ENCODE data around the gene RAI1.

DNA sequence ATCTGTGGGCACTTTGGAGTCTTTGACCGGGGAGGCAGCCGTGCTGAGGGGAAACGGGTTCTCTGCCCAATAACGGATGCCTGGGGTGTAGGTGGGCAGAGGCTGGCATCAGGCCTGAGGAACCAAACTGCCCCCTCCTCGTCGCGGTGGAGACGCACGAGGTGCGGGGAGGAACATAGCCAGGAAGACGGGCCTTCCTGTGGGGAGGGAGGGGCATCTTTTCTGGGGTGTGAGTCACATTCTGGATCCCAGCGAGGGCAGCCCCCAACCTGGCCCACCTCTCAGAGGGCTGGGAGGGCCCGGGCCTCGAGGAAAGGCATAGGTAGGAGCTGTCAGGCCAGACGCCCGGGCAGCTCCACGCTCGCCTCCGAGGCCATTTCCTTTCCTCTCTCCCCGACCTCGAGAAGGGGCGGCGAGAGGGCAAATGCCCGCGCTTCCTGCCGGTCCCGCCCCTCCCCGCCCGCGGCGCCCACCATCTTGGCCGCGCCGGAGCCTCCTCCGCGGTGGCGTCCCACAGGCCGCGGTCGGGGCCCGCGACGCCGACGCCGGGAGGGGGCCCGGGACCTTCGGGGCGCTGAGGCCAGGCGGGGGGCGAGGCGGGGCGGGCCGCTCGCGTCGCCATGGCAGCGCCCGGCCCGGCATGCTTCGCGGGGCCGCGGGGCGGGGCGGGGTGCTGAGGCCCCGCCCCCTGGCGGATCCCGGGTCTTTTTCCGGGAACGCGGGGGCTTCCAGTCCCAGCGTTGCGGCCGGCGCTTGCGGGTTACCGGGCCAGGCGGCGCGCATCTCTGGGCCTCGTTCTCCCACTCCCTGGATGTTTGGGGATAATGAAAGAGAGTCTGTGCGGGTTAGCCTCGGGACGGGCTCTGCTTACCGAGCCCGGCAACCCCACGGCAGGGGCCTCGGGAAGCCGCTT, 13.2 kb downstream of the RAI1 start:
- TF ChIP-seq, protein P1, sequence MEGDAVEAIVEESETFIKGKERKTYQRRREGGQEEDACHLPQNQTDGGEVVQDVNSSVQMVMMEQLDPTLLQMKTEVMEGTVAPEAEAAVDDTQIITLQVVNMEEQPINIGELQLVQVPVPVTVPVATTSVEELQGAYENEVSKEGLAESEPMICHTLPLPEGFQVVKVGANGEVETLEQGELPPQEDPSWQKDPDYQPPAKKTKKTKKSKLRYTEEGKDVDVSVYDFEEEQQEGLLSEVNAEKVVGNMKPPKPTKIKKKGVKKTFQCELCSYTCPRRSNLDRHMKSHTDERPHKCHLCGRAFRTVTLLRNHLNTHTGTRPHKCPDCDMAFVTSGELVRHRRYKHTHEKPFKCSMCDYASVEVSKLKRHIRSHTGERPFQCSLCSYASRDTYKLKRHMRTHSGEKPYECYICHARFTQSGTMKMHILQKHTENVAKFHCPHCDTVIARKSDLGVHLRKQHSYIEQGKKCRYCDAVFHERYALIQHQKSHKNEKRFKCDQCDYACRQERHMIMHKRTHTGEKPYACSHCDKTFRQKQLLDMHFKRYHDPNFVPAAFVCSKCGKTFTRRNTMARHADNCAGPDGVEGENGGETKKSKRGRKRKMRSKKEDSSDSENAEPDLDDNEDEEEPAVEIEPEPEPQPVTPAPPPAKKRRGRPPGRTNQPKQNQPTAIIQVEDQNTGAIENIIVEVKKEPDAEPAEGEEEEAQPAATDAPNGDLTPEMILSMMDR (IDR thresholded peaks at IDR 0.05 in 8 of 11, conservative IDR thresholded peaks at IDR 0.05 in 3 of 11), result no peak
- TF ChIP-seq POLR2A (IDR thresholded peaks at IDR 0.05), result no peak

Data from spleen (tissue), 7 donors.